HG02852 (cell line): Measurements from ENCODE around the gene LIMK2.

Experiments used
- ATAC-seq: cut with Tn5 transposase; IDR thresholded peaks from one replicate; pipeline ENCODE4 v1.9.1; 2021; ENCODE audit warnings: mild to moderate bottlenecking, moderate library complexity; ENCODE audit not compliant: unreplicated experiment

The LIMK2 gene

DNA sequence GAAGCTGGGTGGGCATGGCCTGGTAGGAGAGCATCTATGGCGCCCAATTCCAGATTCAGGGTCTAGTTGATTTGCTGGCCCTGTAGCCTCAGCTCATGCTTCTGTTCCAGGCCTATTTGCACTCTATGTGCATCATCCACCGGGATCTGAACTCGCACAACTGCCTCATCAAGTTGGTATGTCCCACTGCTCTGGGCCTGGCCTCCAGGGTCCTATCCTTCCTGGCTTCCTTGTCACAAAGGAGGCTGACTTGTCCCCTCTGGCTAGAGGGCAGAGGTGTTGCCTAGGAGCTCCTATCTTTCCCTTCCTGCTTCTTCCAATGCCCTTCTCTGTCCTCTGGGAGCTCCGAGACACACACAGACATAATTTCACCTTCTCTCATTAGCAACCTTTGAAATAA lies 58.9 kb downstream of the LIMK2 start:
- ATAC-seq, result no peak

DNA sequence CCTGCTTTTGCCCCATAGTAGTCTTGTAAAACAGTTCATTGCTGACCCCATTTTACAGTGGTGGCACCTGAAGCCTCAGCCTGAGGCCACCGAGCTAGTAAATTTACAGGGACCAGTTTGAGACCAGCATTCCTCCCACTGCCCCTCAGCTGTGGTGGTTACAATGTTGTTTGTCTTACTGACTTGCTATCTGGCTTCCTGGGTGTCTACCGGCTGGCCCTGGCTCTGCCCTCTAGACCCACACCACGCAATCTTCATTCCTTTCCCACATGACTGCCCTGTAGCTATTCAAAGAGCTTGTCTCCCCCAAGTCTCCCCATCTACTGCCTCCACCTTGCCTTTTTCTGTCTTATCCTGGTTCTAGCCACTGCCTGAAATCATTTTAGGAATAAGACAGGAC lies 59.4 kb downstream of the LIMK2 start:
- ATAC-seq, result no peak

DNA sequence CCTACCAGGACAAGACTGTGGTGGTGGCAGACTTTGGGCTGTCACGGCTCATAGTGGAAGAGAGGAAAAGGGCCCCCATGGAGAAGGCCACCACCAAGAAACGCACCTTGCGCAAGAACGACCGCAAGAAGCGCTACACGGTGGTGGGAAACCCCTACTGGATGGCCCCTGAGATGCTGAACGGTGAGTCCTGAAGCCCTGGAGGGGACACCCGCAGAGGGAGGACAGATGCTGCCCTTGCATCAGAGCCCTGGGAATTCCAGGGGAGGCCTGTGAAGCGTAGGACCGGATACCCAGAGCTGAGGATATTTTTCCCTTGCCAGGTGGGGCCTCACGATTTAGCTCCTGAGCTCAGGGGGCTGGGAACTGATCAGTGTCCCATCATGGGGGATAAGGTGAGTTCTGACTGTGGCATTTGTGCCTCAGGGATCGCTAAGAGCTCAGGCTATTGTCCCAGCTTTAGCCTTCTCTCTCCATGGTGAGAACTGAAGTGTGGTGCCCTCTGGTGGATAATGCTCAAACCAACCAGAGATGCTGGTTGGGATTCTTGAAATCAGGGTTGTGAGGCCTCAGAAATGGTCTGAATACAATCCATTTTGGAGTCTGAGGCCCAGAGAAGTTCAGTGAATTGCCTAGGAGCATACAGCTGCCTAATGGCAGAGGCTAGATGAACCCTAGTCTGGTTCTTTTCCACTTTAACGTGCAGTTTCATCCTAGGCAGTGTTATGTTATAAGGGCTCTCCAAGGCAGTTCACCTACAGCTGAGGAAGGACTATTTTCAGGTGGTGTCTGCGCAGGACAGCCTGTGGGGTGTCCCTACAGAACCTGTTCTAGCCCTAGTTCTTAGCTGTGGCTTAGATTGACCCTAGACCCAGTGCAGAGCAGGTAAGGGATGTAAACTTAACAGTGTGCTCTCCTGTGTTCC lies 60.7 kb downstream of the LIMK2 start:
- no peak for ATAC-seq

DNA sequence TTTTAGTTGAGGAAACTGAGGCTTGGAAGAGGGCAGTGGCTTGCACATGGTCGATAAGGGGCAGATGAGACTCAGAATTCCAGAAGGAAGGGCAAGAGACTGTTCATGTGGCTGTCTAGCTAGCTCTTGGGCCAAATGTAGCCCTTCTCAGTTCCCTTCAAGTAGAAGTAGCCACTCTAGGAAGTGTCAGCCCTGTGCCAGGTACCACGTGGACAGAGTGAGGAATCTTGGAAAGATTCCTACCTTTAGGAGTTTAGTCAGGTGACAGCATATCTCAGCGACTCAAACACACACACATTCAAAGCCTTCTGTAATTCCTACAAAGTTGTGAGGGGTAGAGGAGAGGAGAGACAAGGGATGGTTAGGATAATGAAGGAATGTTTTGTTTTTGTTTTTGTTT lies 61.9 kb downstream of the LIMK2 start:
- no peak for ATAC-seq

DNA sequence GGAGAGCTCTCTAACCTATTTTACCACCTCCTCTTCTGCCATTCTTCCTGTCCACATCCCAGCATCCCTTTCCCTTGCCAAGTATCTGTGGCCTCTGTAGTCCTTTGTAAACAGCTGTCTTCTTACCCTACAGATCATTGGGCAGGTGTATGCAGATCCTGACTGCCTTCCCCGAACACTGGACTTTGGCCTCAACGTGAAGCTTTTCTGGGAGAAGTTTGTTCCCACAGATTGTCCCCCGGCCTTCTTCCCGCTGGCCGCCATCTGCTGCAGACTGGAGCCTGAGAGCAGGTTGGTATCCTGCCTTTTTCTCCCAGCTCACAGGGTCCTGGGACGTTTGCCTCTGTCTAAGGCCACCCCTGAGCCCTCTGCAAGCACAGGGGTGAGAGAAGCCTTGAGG lies 62.9 kb downstream of the LIMK2 start:
- ATAC-seq, result no peak

DNA sequence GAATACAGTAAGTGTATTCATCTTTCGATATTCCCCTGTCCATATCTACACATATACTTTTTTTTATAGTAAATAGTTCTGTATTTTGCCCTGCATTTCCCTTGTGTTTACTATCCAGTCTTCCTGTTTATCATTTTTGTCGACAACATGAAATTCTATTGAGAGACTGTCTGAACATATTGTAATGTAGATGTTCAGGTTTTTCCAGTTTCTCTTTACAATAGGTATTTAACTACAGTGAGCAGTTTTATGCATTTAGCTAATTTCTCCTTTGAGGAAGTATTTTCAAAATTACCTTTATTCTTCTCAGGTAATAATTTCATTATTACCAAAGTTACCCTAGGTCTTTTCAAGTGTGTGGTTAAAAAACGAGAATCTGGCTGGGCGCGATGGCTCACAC lies 63.5 kb downstream of the LIMK2 start:
- no peak for ATAC-seq

DNA sequence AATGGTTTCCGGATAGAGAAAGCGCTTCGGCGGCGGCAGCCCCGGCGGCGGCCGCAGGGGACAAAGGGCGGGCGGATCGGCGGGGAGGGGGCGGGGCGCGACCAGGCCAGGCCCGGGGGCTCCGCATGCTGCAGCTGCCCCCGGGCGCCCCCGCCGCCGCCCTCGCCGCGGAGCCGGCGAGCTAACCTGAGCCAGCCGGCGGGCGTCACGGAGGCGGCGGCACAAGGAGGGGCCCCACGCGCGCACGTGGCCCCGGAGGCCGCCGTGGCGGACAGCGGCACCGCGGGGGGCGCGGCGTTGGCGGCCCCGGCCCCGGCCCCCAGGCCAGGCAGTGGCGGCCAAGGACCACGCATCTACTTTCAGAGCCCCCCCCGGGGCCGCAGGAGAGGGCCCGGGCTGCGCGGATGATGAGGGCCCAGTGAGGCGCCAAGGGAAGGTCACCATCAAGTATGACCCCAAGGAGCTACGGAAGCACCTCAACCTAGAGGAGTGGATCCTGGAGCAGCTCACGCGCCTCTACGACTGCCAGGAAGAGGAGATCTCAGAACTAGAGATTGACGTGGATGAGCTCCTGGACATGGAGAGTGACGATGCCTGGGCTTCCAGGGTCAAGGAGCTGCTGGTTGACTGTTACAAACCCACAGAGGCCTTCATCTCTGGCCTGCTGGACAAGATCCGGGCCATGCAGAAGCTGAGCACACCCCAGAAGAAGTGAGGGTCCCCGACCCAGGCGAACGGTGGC lies 64.5 kb downstream of the LIMK2 start:
- no peak for ATAC-seq

DNA sequence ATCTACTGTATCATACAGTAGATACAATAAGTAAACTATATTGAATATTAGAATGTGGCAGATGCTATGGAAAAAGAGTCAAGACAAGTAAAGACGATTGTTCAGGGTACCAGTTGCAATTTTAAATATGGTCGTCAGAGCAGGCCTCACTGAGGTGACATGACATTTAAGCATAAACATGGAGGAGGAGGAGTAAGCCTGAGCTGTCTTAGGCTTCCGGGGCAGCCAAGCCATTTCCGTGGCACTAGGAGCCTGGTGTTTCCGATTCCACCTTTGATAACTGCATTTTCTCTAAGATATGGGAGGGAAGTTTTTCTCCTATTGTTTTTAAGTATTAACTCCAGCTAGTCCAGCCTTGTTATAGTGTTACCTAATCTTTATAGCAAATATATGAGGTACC lies 65.6 kb downstream of the LIMK2 start:
- ATAC-seq, result no peak

DNA sequence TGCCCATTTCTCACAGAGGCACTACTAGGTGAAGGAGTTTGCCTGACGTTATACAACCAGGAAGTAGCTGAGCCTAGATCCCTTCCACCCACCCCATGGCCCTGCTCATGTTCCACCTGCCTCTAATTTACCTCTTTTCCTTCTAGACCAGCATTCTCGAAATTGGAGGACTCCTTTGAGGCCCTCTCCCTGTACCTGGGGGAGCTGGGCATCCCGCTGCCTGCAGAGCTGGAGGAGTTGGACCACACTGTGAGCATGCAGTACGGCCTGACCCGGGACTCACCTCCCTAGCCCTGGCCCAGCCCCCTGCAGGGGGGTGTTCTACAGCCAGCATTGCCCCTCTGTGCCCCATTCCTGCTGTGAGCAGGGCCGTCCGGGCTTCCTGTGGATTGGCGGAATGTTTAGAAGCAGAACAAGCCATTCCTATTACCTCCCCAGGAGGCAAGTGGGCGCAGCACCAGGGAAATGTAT lies 66.1 kb downstream of the LIMK2 start:
- no peak for ATAC-seq

DNA sequence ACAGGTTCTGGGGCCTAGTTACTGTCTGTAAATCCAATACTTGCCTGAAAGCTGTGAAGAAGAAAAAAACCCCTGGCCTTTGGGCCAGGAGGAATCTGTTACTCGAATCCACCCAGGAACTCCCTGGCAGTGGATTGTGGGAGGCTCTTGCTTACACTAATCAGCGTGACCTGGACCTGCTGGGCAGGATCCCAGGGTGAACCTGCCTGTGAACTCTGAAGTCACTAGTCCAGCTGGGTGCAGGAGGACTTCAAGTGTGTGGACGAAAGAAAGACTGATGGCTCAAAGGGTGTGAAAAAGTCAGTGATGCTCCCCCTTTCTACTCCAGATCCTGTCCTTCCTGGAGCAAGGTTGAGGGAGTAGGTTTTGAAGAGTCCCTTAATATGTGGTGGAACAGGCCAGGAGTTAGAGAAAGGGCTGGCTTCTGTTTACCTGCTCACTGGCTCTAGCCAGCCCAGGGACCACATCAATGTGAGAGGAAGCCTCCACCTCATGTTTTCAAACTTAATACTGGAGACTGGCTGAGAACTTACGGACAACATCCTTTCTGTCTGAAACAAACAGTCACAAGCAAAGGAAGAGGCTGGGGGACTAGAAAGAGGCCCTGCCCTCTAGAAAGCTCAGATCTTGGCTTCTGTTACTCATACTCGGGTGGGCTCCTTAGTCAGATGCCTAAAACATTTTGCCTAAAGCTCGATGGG lies 66.7 kb downstream of the LIMK2 start:
- no peak for ATAC-seq

DNA sequence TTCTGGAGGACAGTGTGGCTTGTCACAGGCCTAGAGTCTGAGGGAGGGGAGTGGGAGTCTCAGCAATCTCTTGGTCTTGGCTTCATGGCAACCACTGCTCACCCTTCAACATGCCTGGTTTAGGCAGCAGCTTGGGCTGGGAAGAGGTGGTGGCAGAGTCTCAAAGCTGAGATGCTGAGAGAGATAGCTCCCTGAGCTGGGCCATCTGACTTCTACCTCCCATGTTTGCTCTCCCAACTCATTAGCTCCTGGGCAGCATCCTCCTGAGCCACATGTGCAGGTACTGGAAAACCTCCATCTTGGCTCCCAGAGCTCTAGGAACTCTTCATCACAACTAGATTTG lies 67.2 kb downstream of the LIMK2 start:
- no peak for ATAC-seq

DNA sequence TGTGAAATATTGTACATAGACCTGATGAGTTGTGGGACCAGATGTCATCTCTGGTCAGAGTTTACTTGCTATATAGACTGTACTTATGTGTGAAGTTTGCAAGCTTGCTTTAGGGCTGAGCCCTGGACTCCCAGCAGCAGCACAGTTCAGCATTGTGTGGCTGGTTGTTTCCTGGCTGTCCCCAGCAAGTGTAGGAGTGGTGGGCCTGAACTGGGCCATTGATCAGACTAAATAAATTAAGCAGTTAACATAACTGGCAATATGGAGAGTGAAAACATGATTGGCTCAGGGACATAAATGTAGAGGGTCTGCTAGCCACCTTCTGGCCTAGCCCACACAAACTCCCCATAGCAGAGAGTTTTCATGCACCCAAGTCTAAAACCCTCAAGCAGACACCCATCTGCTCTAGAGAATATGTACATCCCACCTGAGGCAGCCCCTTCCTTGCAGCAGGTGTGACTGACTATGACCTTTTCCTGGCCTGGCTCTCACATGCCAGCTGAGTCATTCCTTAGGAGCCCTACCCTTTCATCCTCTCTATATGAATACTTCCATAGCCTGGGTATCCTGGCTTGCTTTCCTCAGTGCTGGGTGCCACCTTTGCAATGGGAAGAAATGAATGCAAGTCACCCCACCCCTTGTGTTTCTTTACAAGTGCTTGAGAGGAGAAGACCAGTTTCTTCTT lies 67.9 kb downstream of the LIMK2 start:
- no peak for ATAC-seq

DNA sequence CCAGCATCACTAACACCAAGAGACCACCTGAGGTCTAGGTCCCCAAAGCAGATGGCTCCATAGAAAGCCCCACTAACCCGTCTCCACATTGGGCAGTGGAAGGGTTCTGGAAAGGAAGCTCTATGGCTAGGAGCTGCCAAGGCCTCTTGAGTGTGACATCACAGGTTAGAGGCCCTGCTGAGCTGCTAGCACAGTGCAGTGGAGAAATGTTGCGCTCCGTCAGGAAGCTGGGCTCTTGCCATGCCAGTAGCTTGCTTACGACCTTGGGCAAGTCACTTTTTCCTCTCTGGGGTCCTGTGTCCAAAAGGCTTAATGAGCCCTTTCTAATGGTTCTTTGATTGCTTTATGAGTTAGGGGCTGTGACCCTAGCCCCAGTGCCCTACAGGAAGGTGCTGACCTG lies 69.6 kb downstream of the LIMK2 start:
- ATAC-seq, result no peak

DNA sequence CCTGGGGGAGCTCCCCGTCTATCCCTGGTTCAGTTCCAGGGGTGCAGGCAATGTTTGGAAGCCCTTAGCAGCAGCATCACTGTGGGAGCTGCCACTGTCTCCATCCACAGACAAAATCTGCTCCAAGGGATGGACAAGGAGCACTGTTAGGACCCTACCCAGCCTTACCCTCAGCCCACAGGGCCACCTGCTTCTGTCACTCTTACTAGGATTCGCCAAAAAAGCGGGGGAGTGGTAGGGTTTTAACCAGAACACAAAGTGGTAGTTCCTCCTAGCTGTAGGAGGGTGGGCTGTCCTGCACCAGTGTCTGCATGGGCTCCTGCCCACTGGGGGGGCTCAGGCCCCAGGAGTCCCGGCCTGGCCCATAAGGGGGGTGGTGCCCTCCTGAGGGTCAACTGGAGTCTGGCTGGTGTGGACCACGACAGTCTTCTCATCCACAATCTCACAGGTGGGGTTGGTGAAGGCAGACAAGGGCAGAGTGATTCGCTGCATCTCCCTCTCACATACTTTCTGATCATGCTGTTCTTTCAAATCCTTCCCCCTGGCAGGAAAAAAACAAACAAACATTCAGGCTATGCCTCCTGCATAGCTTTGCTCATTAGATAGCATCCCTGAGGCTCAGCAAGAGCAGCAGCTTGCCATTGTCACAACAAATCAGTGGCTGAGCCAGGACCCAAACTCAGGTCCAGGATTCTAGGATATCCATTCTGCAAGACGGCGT lies 70.8 kb downstream of the LIMK2 start:
- ATAC-seq, result no peak

DNA sequence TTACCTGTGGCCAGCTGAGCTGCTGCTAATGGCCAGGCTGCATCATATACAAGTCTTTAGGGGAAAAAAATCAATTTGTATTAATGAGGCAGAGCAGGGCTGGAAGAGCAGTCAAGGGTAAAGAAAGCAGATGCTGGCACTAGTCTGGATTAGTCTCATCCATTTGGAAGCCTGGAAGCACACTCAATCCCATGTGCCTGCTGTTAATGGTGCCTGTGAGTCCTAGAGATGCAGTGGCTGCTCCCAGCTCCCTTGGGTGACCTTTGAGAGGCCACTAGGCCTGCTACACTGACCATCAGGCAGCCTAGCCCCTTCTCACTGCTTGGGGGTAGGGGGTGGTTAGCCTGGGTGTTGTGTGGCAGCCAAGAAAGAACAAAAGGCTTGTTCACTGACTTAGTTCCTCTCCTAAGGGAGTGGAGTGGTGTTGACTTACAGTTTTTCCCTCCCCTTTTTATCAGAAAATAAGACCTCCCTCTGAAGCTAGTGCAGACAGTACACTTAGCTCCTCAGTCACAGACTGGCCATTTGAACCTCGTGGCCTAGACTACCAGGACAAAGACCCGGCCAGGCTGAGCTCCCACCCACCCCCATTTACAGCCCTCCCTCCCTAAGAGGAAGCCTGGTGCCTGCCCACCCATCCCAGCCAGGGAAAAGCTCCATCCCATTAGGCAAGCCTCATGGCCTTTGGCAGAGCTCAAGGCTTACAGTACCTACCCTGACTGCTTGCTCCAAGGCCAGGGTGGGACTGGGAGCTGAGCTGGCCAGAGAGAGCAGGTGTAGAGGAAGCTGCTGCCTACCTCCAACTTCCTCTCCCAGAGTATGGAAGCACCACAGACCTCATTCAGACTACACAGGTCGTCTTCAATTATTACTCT lies 72.4 kb downstream of the LIMK2 start:
- ATAC-seq, result no peak

DNA sequence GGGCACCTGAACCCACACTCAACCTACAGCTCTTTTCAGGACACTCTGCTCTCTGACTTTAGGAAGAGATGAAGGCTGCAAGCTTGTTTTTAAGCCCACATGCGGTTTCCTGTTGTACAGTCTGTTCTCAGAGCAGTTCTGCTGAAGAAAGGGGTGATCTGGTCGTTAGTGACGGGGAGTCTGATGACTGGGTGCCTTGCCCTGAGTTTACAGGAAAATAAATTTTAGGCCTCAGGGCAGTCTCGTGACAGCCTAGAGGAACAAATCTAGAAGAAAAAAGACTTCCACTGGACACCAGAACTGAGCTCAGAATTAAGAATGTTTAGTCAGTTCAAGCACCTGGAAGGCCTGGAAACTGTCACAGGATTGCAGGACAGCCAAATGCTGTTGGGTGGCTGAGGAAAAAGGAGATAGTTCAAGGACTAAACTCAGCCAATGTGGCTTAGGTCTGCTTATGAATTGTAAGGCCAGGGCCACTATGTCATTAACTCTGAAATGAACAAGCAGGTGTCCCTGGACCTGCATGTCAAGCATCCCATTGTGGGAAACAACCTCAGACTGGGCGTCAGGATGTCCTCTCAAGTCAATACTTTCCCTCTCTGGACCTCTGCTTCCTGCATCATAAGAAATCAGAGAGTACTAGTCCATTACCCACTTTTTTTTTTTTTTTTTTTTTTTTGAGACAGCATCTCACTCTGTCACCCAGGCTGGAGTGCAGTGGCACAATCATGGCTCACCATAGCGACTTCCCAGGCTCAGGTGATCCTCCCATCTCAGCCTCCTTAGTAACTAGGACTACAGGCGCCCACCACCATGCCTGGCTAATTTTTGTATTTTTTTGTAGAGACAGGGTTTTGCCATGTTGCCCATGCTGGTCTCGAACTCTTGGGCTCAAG lies 74.5 kb downstream of the LIMK2 start:
- no peak for ATAC-seq

DNA sequence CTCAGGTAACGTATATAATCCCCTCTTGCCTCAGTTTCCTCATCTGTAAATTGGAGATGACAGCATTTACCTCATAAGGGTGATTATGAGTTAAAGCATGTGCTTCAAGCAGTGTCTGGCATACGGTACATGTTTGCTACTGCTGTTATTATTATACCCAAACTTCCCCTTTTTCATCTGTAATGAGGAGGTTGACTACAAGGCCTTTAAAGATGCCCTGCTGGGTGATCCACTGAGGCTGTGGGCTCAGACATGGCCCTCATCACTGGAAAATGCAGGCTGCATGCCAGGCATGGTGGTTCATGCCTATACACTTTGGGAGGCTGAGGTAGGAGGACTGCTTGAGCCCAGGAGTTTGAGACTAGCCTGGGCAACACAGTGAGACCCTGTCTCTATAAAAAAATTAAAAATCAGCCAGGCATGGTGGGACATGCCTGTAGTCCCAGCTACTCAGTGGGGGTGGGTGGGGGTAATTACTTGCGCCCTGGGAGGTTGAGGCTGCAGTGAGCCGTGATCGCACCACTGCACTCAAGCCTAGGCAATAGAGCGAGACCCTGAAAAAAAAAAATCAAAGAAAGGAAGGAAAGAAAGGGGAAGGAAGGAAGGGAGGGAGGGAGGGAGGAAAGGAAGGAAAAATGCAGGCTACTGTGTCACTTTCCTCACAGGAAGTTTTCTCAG lies 75.9 kb downstream of the LIMK2 start:
- ATAC-seq, result no peak
